Measurements from ENCODE around the gene MAMDC4. TPM values are rescaled to one million over a fixed set of nuclear protein-coding genes. Genes with fewer than 3 reads are reported as not detected.
"Not testable (repeated sequence)": the region's sequence is repeated elsewhere in the genome, so short reads cannot be mapped to it uniquely, and the experiment has no call there.

The MAMDC4 gene
- total RNA-seq, 1 donor from 2014 or later: 36.7 TPM

- Mint-ChIP-seq H3K4me3 (ENCODE audit: low read depth) (no peak overlapping the region), H3K36me3 (ENCODE audit: insufficient read depth) (peaks cover 8% of the 10 kb centered on the region)
- DNase-seq (ENCODE audit: low spot score, unreplicated experiment): no peak
These were observed 16.8 kb upstream of the MAMDC4 start for GRCh38 chr9:136835162-136835931.

DNA sequence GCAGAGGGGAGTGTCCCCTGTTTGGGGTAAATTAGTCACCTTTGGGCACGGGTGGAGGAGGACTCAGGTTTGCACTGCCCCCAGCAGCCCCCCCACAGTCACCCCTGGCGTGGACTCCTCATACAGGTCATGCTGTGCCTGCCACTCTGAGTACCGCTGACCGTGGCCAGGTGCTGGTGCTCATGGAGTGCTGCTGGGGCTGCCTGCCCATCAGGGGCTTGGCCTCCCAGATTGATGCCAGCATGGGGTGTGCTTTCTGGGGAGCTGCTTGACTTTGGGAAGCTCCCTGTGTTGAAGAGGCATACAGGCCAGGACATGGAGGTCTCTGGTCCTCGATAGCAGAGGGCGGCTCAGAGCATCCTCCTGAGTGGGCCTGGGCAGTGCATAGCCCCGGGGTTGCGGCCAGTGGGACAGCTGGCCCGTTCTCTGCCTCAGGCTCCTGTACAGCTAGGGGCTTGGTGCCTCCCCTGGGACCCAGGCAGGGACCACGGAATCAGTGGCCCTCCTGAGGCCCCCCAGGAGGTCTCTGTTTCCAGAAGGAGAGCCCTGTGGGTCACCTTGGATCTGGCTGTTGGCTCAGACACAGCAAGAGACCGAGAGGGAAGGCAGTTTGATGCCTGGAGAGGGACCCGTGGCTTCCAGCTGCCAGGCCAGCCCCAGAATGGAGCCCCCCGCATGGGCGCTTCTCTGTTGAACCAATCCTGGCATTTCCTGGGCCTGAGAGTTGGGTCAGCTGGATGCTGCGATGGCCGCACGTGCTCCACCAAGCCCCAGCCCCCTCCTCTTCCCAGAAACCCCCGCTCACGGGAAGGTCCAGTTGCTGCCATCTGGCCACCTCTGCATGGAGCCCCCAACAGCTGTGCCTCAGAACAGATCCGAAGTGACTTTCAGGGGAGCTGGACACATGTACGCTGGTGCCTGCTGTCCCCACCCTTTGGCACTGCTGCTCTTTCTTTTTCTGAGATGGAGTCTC is 15.9 kb upstream of the MAMDC4 start:
- H3K9me3 Mint-ChIP-seq (ENCODE audit: low read depth): no peaks in the 10 kb centered on the region
- TF ChIP-seq CTCF (IDR thresholded peaks at IDR 0.05; ENCODE audit: unreplicated experiment): no peak

More at GRCh38 chr9:136835162-136835931, 16.8 kb upstream of the MAMDC4 start:
- H3K27ac Mint-ChIP-seq: no peak overlapping the region
- no peak for TF ChIP-seq CTCF (IDR thresholded peaks at IDR 0.05; ENCODE audit: unreplicated experiment)
- H3K9me3 Mint-ChIP-seq (ENCODE audit: low read depth): no peaks in the 10 kb centered on the region
- H3K4me1 Mint-ChIP-seq (ENCODE audit: low read depth): peaks cover 3% of the 10 kb centered on the region
- no peaks in the 10 kb centered on the region for H3K27me3 Mint-ChIP-seq

DNA sequence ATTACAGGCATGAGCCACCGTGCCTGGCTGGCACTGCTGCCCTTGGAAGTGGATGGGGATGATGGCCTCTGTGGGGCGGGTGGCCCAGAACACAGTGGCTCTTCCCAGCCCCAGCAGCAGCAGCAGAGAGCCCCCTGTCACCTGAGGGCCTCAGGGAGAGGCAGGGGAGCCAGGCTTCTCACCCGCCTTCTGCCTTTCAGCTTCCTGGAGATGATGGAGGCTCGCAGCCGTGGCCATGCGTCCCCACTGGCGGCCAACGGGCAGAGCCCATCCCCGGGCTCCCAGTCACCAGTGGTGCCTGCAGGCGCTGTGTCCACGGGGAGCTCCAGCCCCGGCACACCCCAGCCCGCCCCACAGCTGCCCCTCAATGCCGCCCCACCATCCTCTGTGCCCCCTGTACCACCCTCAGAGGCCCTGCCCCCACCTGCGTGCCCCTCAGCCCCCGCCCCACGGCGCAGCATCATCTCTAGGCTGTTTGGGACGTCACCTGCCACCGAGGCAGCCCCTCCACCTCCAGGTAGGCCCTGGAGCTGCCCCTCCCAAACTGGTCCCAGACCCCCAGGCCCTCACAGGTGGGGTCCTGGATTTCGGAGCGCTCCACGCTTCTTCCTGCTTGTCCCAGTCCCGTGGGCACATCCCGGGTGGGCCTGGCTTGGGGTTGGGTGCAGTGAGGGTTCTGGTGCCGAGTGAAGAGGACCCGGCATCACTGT is 14.8 kb upstream of the MAMDC4 start:
- no peaks in the 10 kb centered on the region for H3K27me3 Mint-ChIP-seq
- H3K4me1 Mint-ChIP-seq (ENCODE audit: low read depth): peaks cover 11% of the 10 kb centered on the region
- H3K4me3 Mint-ChIP-seq (ENCODE audit: low read depth): no peak overlapping the region

More for the DNA sequence above, 15.9 kb upstream of the MAMDC4 start:
- Mint-ChIP-seq H3K27me3 (no peaks in the 10 kb centered on the region), H3K36me3 (ENCODE audit: insufficient read depth) (peaks cover 8% of the 10 kb centered on the region), H3K4me1 (ENCODE audit: low read depth) (peaks cover 8% of the 10 kb centered on the region), H3K4me3 (ENCODE audit: low read depth) (no peak overlapping the region), H3K27ac (no peak overlapping the region)
- DNase-seq (ENCODE audit: low spot score, unreplicated experiment): no peak

DNA sequence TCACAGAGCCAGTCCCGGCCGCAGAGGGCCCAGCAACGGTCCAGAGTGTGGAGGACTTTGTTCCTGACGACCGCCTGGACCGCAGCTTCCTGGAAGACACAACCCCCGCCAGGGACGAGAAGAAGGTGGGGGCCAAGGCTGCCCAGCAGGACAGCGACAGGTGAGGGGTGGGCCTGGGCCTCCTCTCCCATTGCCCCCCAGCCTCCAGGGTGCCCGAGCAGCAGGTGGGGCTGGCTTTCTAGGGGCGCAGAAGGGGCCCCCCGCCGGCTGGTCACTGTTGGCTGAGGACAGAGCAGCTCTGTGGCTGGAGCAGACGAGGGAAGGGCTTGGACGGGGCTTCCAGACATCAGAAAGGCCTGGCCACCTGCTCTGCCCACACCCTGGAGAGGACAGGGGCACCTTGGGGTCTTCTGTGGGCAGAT is 14.3 kb upstream of the MAMDC4 start:
- not testable (repeated sequence) for H3K27ac Mint-ChIP-seq; H3K36me3 Mint-ChIP-seq (ENCODE audit: insufficient read depth); DNase-seq (ENCODE audit: low spot score, unreplicated experiment); H3K27me3 Mint-ChIP-seq; H3K9me3 Mint-ChIP-seq (ENCODE audit: low read depth); H3K4me3 Mint-ChIP-seq (ENCODE audit: low read depth)
- H3K4me1 Mint-ChIP-seq (ENCODE audit: low read depth): peaks cover 11% of the 10 kb centered on the region

More for the DNA sequence above, 14.8 kb upstream of the MAMDC4 start:
- Mint-ChIP-seq H3K9me3 (ENCODE audit: low read depth) (no peaks in the 10 kb centered on the region), H3K27ac (no peak overlapping the region), H3K36me3 (ENCODE audit: insufficient read depth) (peaks cover 6% of the 10 kb centered on the region)
- no peak for TF ChIP-seq CTCF (IDR thresholded peaks at IDR 0.05; ENCODE audit: unreplicated experiment)
- DNase-seq (ENCODE audit: low spot score, unreplicated experiment): no peak

GRCh38 chr9:136838314-136839228 is 13.6 kb upstream of the MAMDC4 start:
- Mint-ChIP-seq H3K4me1 (ENCODE audit: low read depth) (peaks cover 11% of the 10 kb centered on the region), H3K27ac (no peak overlapping the region), H3K27me3 (no peaks in the 10 kb centered on the region), H3K9me3 (ENCODE audit: low read depth) (no peaks in the 10 kb centered on the region), H3K36me3 (ENCODE audit: insufficient read depth) (peaks cover 6% of the 10 kb centered on the region), H3K4me3 (ENCODE audit: low read depth) (no peak overlapping the region)
- DNase-seq (ENCODE audit: low spot score, unreplicated experiment): no peak
- no peak for TF ChIP-seq CTCF (IDR thresholded peaks at IDR 0.05; ENCODE audit: unreplicated experiment)

Data from progenitor cell of endocrine pancreas (in vitro differentiated cells).